NOMO-1 treated with DMSO at 0.1 percent for 48 hours (cell line): ENCODE data around the gene KIRREL3.

ENCODE experiments used
- DNase-seq: peaks from one replicate; lab custom pipeline; 2025; ENCODE audit not compliant: unreplicated experiment; lab: John Stamatoyannopoulos, UW

KIRREL3 gene

GRCh38 chr11:126546694-126547093 is 453.9 kb downstream of the KIRREL3 start:
- DNase-seq = no peak

GRCh38 chr11:126546191-126546590 is 454.4 kb downstream of the KIRREL3 start:
- no peak for DNase-seq

- no peak for DNase-seq
Observed at GRCh38 chr11:126545057-126545555, 455.5 kb downstream of the KIRREL3 start.

- DNase-seq = no peak
Observed at GRCh38 chr11:126544108-126545056, 456.2 kb downstream of the KIRREL3 start.

GRCh38 chr11:126543691-126544090 is 456.9 kb downstream of the KIRREL3 start:
- DNase-seq = no peak

GRCh38 chr11:126542334-126543015 is 458.1 kb downstream of the KIRREL3 start:
- DNase-seq = no peak

- DNase-seq = no peak
Observed at GRCh38 chr11:126538071-126538470, 462.5 kb downstream of the KIRREL3 start.

- DNase-seq = no peak
Observed at GRCh38 chr11:126537492-126537891, 463.1 kb downstream of the KIRREL3 start.

- DNase-seq = no peak
Observed at GRCh38 chr11:126534141-126534805, 466.3 kb downstream of the KIRREL3 start.

GRCh38 chr11:126533560-126533959 is 467.0 kb downstream of the KIRREL3 start:
- DNase-seq = no peak

- no peak for DNase-seq
Observed at GRCh38 chr11:126530416-126530815, 470.2 kb downstream of the KIRREL3 start.

GRCh38 chr11:126529037-126529436 is 471.5 kb downstream of the KIRREL3 start:
- DNase-seq = no peak

- DNase-seq = no peak
Observed at GRCh38 chr11:126528075-126528474, 472.5 kb downstream of the KIRREL3 start.

- DNase-seq = no peak
Observed at GRCh38 chr11:126527651-126528050, 472.9 kb downstream of the KIRREL3 start.

GRCh38 chr11:126526471-126526870 is 474.1 kb downstream of the KIRREL3 start:
- no peak for DNase-seq

GRCh38 chr11:126525702-126526101 is 474.9 kb downstream of the KIRREL3 start:
- DNase-seq = no peak

- DNase-seq = no peak
Observed at GRCh38 chr11:126525216-126525615, 475.4 kb downstream of the KIRREL3 start.

GRCh38 chr11:126523441-126524205 is 476.9 kb downstream of the KIRREL3 start:
- no peak for DNase-seq

GRCh38 chr11:126522606-126523005 is 478.0 kb downstream of the KIRREL3 start:
- no peak for DNase-seq

GRCh38 chr11:126522152-126522551 is 478.4 kb downstream of the KIRREL3 start:
- no peak for DNase-seq

GRCh38 chr11:126521196-126521595 is 479.4 kb downstream of the KIRREL3 start:
- DNase-seq = no peak
